Spleen (tissue), 11 donors: ENCODE results near the gene POGZ. TPM values are rescaled to one million over a fixed set of nuclear protein-coding genes. Genes with fewer than 3 reads are reported as not detected.

Source experiments
- DNase-seq: peaks from one replicate; pipeline ENCODE4 v3.0.0-alpha.2; 2020
- H3K27ac ChIP-seq, 8 donors: fragments of 200-600 bp; sonication (generic) in 7 of 8; 1 replicate in 4 of 8; 2 replicates in 4 of 8; pipeline versions ENCODE4 v1.5.0 to v1.8.0; 2016 to 2021; ENCODE audit warnings: inconsistent platforms in 4 of 8, mild to moderate bottlenecking in 4 of 8, moderate library complexity in 1 of 8
- H3K27me3 ChIP-seq, 7 donors: fragments of 200-600 bp; sonication (generic) in 6 of 7; replicated peaks in 1 of 7; 1 replicate in 4 of 7; 2 replicates in 3 of 7; pipeline versions ENCODE4 v1.5.0 to v1.8.0; 2016 to 2021; ENCODE audit warnings: inconsistent platforms in 3 of 7, mild to moderate bottlenecking in 1 of 7
- H3K36me3 ChIP-seq, 6 donors: fragments of 200-600 bp; sonication (generic) in 5 of 6; 1 replicate in 4 of 6; 2 replicates in 2 of 6; pipeline versions ENCODE4 v1.5.0 to v1.8.0; 2016 to 2021; ENCODE audit warnings: inconsistent platforms in 2 of 6
- H3K4me1 ChIP-seq, 6 donors: fragments of 200-600 bp; sonication (generic) in 5 of 6; 1 replicate in 3 of 6; 2 replicates in 3 of 6; pipeline versions ENCODE4 v1.5.0 to v1.8.0; 2016 to 2021; ENCODE audit warnings: inconsistent platforms in 3 of 6
- H3K4me3 ChIP-seq, 8 donors: fragments of 200-600 bp; sonication (generic) in 7 of 8; 1 replicate in 4 of 8; 2 replicates in 4 of 8; pipeline versions ENCODE4 v1.5.0 to v1.8.0; 2016 to 2021; ENCODE audit warnings: inconsistent platforms in 4 of 8, mild to moderate bottlenecking in 4 of 8, moderate library complexity in 2 of 8
- H3K9me3 ChIP-seq, 8 donors: fragments of 200-600 bp; sonication (generic) in 7 of 8; 1 replicate in 4 of 8; 2 replicates in 4 of 8; pipeline versions ENCODE4 v1.5.0 to v1.8.0; 2016 to 2021; ENCODE audit warnings: inconsistent platforms in 4 of 8
- CTCF ChIP-seq, 11 experiments: fragments of 200-600 bp in 7 of 11; fragments of 450-650 bp in 4 of 11; sonication (generic) in 4 of 11; IDR thresholded peaks in 8 of 11; conservative IDR thresholded peaks in 3 of 11; 1 replicate in 7 of 11; 2 replicates in 4 of 11; pipeline versions ENCODE4 v1.4.0 to v1.8.0; 2016 to 2021; ENCODE audit warnings: antibody characterized with exemption in 11 of 11, inconsistent platforms in 4 of 11, mild to moderate bottlenecking in 1 of 11
- POLR2A ChIP-seq, 3 donors: fragments of 450-650 bp; IDR thresholded peaks; one replicate each; pipeline ENCODE4 v1.5.1; 2017; ENCODE audit warnings: antibody characterized with exemption in 3 of 3, mild to moderate bottlenecking in 1 of 3
- POLR2AphosphoS5 ChIP-seq, 3 donors: sonication (generic); formaldehyde crosslinking; IDR thresholded peaks; one replicate each; pipeline ENCODE4 v1.5.1; 2017; ENCODE audit warnings: antibody characterized with exemption in 3 of 3
- WGBS, 5 donors: extraction: QIAGEN DNeasy Blood & Tissue Kit in 3 of 5; methylation state at CpG; one replicate each; pipeline versions ENCODE4 v1.1.5 to v1.1.7; 2013 to 2018; 5-methylcytosine and 5-hydroxymethylcytosine counted together
- intact Hi-C: fragments of 100-400 bp; cut with DNase I; formaldehyde crosslinking; loops from one replicate; pipeline ENCODE4 v1.15.0; 2023; ENCODE audit warnings: low total_unique reads
- polyA plus RNA-seq, 3 donors: library from polyadenylated mRNA; stranded (reverse); fragments of 200-250 nt; gene quantifications; one replicate each; pipeline ENCODE4 v1.2.1, GENCODE V29; 2013
- total RNA-seq, 7 donors: library from RNA; depleted of rRNA in 3 of 7; stranded (reverse); fragments of >200 nt in 3 of 7; fragmentation: NEBNext Ultra II Directional in 4 of 7; extraction: Animal tissue kit (Norgen Biotek cat#: 25700) in 4 of 7; gene quantifications; one replicate each; pipeline versions ENCODE4 v1.1.0 to v1.2.1, GENCODE V29; 2016 to 2021
- donor health status: healthy with polysubstance abuse.
- donor health status: DM: no; HTN: no; CAD: no; lungs with moderate emphysema.
- donor health status: DM: no; HTN: no; CAD: no.
- donor health status: Bipolar disorder and iron deficiency.
- donor health status: healthy.
- donor health status: DM: no; HTN: no; CAD: no.
- donor health status: DM: yes; HTN: yes; CAD: no.

POGZ gene
- total and polyA plus RNA-seq, 10 donors, result 12.9 to 133 (median 82.6) TPM

GRCh38 chr1:151428068-151428467 lies 31.2 kb downstream of the POGZ start:
- H3K27ac ChIP-seq, result no peak overlapping the region
- no peaks in the 10 kb centered on the region for H3K9me3 ChIP-seq
- H3K4me3 ChIP-seq, result no peak overlapping the region
- 96 to 99% (median 97%) methylated on average over 7 of the region's 7 CpGs for WGBS, 5 donors
- peaks cover 0 to 81% (median 67%) of the 10 kb centered on the region in 6 donors for H3K36me3 ChIP-seq
- peaks cover 0 to 16% (median 0%) of the 10 kb centered on the region in 6 donors for H3K4me1 ChIP-seq
- no peak for DNase-seq
- H3K27me3 ChIP-seq, result no peaks in the 10 kb centered on the region
- TF ChIP-seq POLR2AphosphoS5 (IDR thresholded peaks at IDR 0.05) (no peak), CTCF (IDR thresholded peaks at IDR 0.05 in 8 of 11, conservative IDR thresholded peaks at IDR 0.05 in 3 of 11) (no peak), POLR2A (IDR thresholded peaks at IDR 0.05) (no peak)
- intact Hi-C loops, result no loop called here

GRCh38 chr1:151425103-151425502 lies 34.2 kb downstream of the POGZ start:
- H3K36me3 ChIP-seq, result peaks cover 0 to 100% (median 91%) of the 10 kb centered on the region in 6 donors

DNA sequence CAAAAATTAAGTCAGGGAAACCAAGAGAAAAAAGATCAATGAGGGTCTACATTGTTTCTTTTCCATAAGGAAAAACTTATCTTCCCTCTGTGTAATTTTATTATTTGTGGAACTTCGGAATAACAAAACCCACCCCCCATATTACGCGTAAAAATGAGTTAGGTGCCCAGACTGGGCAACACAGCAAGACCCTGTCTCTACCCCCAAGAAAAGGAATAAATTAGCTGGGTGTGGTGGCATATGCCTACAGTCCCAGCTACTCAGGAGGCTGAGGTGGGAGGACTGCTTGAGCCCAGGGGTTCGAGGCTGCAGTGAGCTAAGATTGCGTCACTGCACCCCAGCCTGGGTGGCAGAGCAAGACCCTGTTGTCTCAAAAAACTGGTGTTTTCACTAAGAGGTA lies 39.5 kb downstream of the POGZ start:
- peaks cover 0 to 100% (median 85%) of the 10 kb centered on the region in 6 donors for H3K36me3 ChIP-seq
- no peak for TF ChIP-seq POLR2AphosphoS5 (IDR thresholded peaks at IDR 0.05)
- no peak for TF ChIP-seq CTCF (IDR thresholded peaks at IDR 0.05 in 8 of 11, conservative IDR thresholded peaks at IDR 0.05 in 3 of 11)
- TF ChIP-seq POLR2A (IDR thresholded peaks at IDR 0.05), result no peak
- H3K27ac ChIP-seq, result no peak overlapping the region
- WGBS, 5 donors, result 77 to 99% (median 85%) methylated on average over 5 of the region's 5 CpGs
- DNase-seq, result no peak
- H3K4me3 ChIP-seq, result no peak overlapping the region
- peaks cover 0 to under 1% (median 0%) of the 10 kb centered on the region in 6 donors for H3K4me1 ChIP-seq
- H3K27me3 ChIP-seq, result no peaks in the 10 kb centered on the region
- no peaks in the 10 kb centered on the region for H3K9me3 ChIP-seq
- intact Hi-C loops, result no loop called here

More at GRCh38 chr1:151425103-151425502, 34.2 kb downstream of the POGZ start:
- intact Hi-C loops, result no loop called here
- peak overlapping the region in 1 of 8 donors; percentile 21 for H3K27ac ChIP-seq
- H3K9me3 ChIP-seq, result no peaks in the 10 kb centered on the region
- TF ChIP-seq CTCF (IDR thresholded peaks at IDR 0.05 in 8 of 11, conservative IDR thresholded peaks at IDR 0.05 in 3 of 11) (no peak), POLR2AphosphoS5 (IDR thresholded peaks at IDR 0.05) (no peak), POLR2A (IDR thresholded peaks at IDR 0.05) (no peak)
- peaks cover 0 to 11% (median 0%) of the 10 kb centered on the region in 6 donors for H3K4me1 ChIP-seq
- 54 to 73% (median 69%) methylated on average over 2 of the region's 2 CpGs for WGBS, 5 donors
- DNase-seq, result no peak
- no peak overlapping the region for H3K4me3 ChIP-seq
- no peaks in the 10 kb centered on the region for H3K27me3 ChIP-seq

GRCh38 chr1:151418081-151418480 lies 41.2 kb downstream of the POGZ start:
- intact Hi-C loops, result no loop called here
- no peaks in the 10 kb centered on the region for H3K27me3 ChIP-seq
- TF ChIP-seq CTCF (IDR thresholded peaks at IDR 0.05 in 8 of 11, conservative IDR thresholded peaks at IDR 0.05 in 3 of 11) (no peak), POLR2A (IDR thresholded peaks at IDR 0.05) (no peak)
- no peaks in the 10 kb centered on the region for H3K4me1 ChIP-seq
- H3K4me3 ChIP-seq, result no peak overlapping the region
- no peak overlapping the region for H3K27ac ChIP-seq
- no peak for DNase-seq
- peaks cover 0 to 100% (median 83%) of the 10 kb centered on the region in 6 donors for H3K36me3 ChIP-seq
- 68 to 93% (median 89%) methylated on average over 3 of the region's 3 CpGs for WGBS, 5 donors
- no peaks in the 10 kb centered on the region for H3K9me3 ChIP-seq
